ENCODE data around the gene P2RX4. TPM values are rescaled to one million over a fixed set of nuclear protein-coding genes. Genes with fewer than 3 reads are reported as not detected.
"Not testable (repeated sequence)": the region's sequence is repeated elsewhere in the genome, so short reads cannot be mapped to it uniquely, and the experiment has no call there.

Gene P2RX4
- total and polyA plus RNA-seq, 9 donors: 17.8 to 46.7 (median 26.6) TPM

DNA sequence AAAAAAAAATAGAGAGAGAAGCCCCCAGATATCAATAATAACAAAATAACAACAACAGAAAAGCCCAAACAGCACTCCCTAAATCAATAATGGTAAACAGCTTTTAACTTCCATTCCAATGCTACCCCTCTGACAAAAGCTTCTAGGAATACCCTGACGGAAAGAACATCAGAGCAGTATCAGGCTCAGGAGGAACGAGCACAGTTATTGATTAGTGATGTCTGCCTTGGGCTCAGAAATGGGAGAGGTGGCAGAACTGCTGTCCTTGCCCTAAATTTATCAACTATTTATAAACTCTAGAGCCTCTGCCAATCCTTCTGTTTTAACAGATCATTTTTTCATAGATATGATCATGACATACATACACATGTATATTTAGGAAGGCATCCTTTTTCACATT lies 41.9 kb downstream of the P2RX4 start:
- no peaks in the 10 kb centered on the region for H3K9me3 ChIP-seq
- H3K4me3 ChIP-seq: no peak overlapping the region
- H3K27ac ChIP-seq: no peak overlapping the region
- TF ChIP-seq, protein P1, sequence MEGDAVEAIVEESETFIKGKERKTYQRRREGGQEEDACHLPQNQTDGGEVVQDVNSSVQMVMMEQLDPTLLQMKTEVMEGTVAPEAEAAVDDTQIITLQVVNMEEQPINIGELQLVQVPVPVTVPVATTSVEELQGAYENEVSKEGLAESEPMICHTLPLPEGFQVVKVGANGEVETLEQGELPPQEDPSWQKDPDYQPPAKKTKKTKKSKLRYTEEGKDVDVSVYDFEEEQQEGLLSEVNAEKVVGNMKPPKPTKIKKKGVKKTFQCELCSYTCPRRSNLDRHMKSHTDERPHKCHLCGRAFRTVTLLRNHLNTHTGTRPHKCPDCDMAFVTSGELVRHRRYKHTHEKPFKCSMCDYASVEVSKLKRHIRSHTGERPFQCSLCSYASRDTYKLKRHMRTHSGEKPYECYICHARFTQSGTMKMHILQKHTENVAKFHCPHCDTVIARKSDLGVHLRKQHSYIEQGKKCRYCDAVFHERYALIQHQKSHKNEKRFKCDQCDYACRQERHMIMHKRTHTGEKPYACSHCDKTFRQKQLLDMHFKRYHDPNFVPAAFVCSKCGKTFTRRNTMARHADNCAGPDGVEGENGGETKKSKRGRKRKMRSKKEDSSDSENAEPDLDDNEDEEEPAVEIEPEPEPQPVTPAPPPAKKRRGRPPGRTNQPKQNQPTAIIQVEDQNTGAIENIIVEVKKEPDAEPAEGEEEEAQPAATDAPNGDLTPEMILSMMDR (IDR thresholded peaks at IDR 0.05): no peak
- TF ChIP-seq EP300 (IDR thresholded peaks at IDR 0.05) (no peak), POLR2A (IDR thresholded peaks at IDR 0.05) (no peak)
- H3K27me3 ChIP-seq: no peaks in the 10 kb centered on the region
- DNase-seq: no peak
- no peaks in the 10 kb centered on the region for H3K36me3 ChIP-seq
- WGBS, 3 donors: 50 to 95% (median 68%) methylated on average over 2 of the region's 2 CpGs
- H3K4me1 ChIP-seq (ENCODE audit: insufficient read depth): no peaks in the 10 kb centered on the region
- intact Hi-C loops (cut with DNase I): no loop called here

GRCh38 chr12:121252712-121253345 lies 42.9 kb downstream of the P2RX4 start:
- H3K27me3 ChIP-seq: no peaks in the 10 kb centered on the region
- TF ChIP-seq, protein P1 (IDR thresholded peaks at IDR 0.05): no peak
- TF ChIP-seq EP300 (IDR thresholded peaks at IDR 0.05) (no peak), POLR2A (IDR thresholded peaks at IDR 0.05) (no peak)
- no peaks in the 10 kb centered on the region for H3K9me3 ChIP-seq
- no peaks in the 10 kb centered on the region for H3K36me3 ChIP-seq
- intact Hi-C loops (cut with DNase I): no loop called here
- H3K27ac ChIP-seq: no peak overlapping the region
- H3K4me3 ChIP-seq: no peak overlapping the region
- DNase-seq: no peak
- WGBS, 3 donors: 87 to 99% (median 98%) methylated on average over 9 of the region's 9 CpGs
- no peaks in the 10 kb centered on the region for H3K4me1 ChIP-seq (ENCODE audit: insufficient read depth)

GRCh38 chr12:121253638-121254335 lies 43.9 kb downstream of the P2RX4 start:
- TF ChIP-seq, protein P1 (IDR thresholded peaks at IDR 0.05): no peak
- TF ChIP-seq POLR2A (IDR thresholded peaks at IDR 0.05): no peak
- no peak for TF ChIP-seq EP300 (IDR thresholded peaks at IDR 0.05)
- Histone ChIP-seq H3K4me3 (no peak overlapping the region), H3K36me3 (no peaks in the 10 kb centered on the region), H3K9me3 (no peaks in the 10 kb centered on the region), H3K4me1 (ENCODE audit: insufficient read depth) (no peaks in the 10 kb centered on the region), H3K27me3 (no peaks in the 10 kb centered on the region), H3K27ac (no peak overlapping the region)
- intact Hi-C loops (cut with DNase I): no loop called here
- 94 to 96% (median 95%) methylated on average over 15 of the region's 15 CpGs for WGBS, 3 donors
- no peak for DNase-seq

DNA sequence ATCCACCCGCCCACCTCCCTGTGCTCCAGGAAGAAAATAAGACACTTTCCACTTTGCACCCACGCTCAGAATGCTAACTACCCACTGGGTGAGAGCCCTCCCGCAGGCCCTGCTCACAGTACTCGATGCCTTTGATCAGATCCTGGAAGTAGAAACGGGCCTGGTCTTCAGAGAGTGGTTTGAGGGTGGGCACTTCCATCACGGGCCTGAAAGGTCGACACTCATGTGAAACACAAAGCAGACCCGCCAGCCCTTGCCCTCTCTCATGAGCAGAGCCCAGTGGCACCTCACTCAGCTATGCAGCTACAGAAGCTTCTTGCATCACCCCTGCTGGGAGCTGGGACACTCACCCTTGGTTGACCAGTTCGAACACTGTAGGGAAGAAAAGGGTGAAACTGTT lies 45.5 kb downstream of the P2RX4 start:
- Histone ChIP-seq H3K27ac (no peak overlapping the region), H3K4me1 (ENCODE audit: insufficient read depth) (no peaks in the 10 kb centered on the region), H3K4me3 (no peak overlapping the region), H3K9me3 (no peaks in the 10 kb centered on the region), H3K27me3 (no peaks in the 10 kb centered on the region), H3K36me3 (no peaks in the 10 kb centered on the region)
- DNase-seq: no peak
- intact Hi-C loops (cut with DNase I): no loop called here
- 90 to 92% (median 92%) methylated on average over 9 of the region's 9 CpGs for WGBS, 3 donors
- TF ChIP-seq POLR2A (IDR thresholded peaks at IDR 0.05) (no peak), EP300 (IDR thresholded peaks at IDR 0.05) (no peak)
- TF ChIP-seq, protein P1 (IDR thresholded peaks at IDR 0.05): no peak

- 84 to 91% (median 87%) methylated on average over 8 of the region's 8 CpGs for WGBS, 3 donors
- H3K27ac ChIP-seq; DNase-seq; H3K27me3 ChIP-seq; H3K4me1 ChIP-seq (ENCODE audit: insufficient read depth); intact Hi-C loops (cut with DNase I); H3K4me3 ChIP-seq; H3K36me3 ChIP-seq; H3K9me3 ChIP-seq: not testable (repeated sequence)
Measured at GRCh38 chr12:121257704-121258449, 47.9 kb downstream of the P2RX4 start.
